GM23248 (cell line): ENCODE results near the gene HDAC4.

ENCODE experiments used
- EZH2 ChIP-seq: fragments of 200-600 bp; sonication (generic); IDR thresholded peaks from 2 replicates; pipeline ENCODE4 v1.6.1; 2018; ENCODE audit warnings: antibody characterized with exemption, mild to moderate bottlenecking; ENCODE audit not compliant: insufficient read depth, poor library complexity, severe bottlenecking
- EZH2phosphoT487 ChIP-seq: fragments of 200-600 bp; sonication (generic); IDR thresholded peaks from 2 replicates; pipeline ENCODE4 v1.6.1; 2018; ENCODE audit warnings: antibody characterized with exemption, moderate library complexity, mild to moderate bottlenecking, low read depth; ENCODE audit not compliant: insufficient read depth

GRCh38 chr2:239119346-239120126, 281.3 kb downstream of the HDAC4 start:
- TF ChIP-seq EZH2 (no peak), EZH2phosphoT487 (no peak)
